Spleen (tissue), 11 donors: ENCODE results near the gene CHFR. TPM values are rescaled to one million over a fixed set of nuclear protein-coding genes. Genes with fewer than 3 reads are reported as not detected.
"Not testable (repeated sequence)": the region's sequence is repeated elsewhere in the genome, so short reads cannot be mapped to it uniquely, and the experiment has no call there.

Experiments used
- DNase-seq: peaks from one replicate; pipeline ENCODE4 v3.0.0-alpha.2; 2020
- H3K27ac ChIP-seq, 8 donors: fragments of 200-600 bp; sonication (generic) in 7 of 8; 1 replicate in 4 of 8; 2 replicates in 4 of 8; pipeline versions ENCODE4 v1.5.0 to v1.8.0; 2016 to 2021; ENCODE audit warnings: inconsistent platforms in 4 of 8, mild to moderate bottlenecking in 4 of 8, moderate library complexity in 1 of 8
- H3K27me3 ChIP-seq, 7 donors: fragments of 200-600 bp; sonication (generic) in 6 of 7; replicated peaks in 1 of 7; 1 replicate in 4 of 7; 2 replicates in 3 of 7; pipeline versions ENCODE4 v1.5.0 to v1.8.0; 2016 to 2021; ENCODE audit warnings: inconsistent platforms in 3 of 7, mild to moderate bottlenecking in 1 of 7
- H3K36me3 ChIP-seq, 6 donors: fragments of 200-600 bp; sonication (generic) in 5 of 6; 1 replicate in 4 of 6; 2 replicates in 2 of 6; pipeline versions ENCODE4 v1.5.0 to v1.8.0; 2016 to 2021; ENCODE audit warnings: inconsistent platforms in 2 of 6
- H3K4me1 ChIP-seq, 6 donors: fragments of 200-600 bp; sonication (generic) in 5 of 6; 1 replicate in 3 of 6; 2 replicates in 3 of 6; pipeline versions ENCODE4 v1.5.0 to v1.8.0; 2016 to 2021; ENCODE audit warnings: inconsistent platforms in 3 of 6
- H3K4me3 ChIP-seq, 8 donors: fragments of 200-600 bp; sonication (generic) in 7 of 8; 1 replicate in 4 of 8; 2 replicates in 4 of 8; pipeline versions ENCODE4 v1.5.0 to v1.8.0; 2016 to 2021; ENCODE audit warnings: inconsistent platforms in 4 of 8, mild to moderate bottlenecking in 4 of 8, moderate library complexity in 2 of 8
- H3K9me3 ChIP-seq, 8 donors: fragments of 200-600 bp; sonication (generic) in 7 of 8; 1 replicate in 4 of 8; 2 replicates in 4 of 8; pipeline versions ENCODE4 v1.5.0 to v1.8.0; 2016 to 2021; ENCODE audit warnings: inconsistent platforms in 4 of 8
- POLR2A ChIP-seq, 3 donors: fragments of 450-650 bp; IDR thresholded peaks; one replicate each; pipeline ENCODE4 v1.5.1; 2017; ENCODE audit warnings: antibody characterized with exemption in 3 of 3, mild to moderate bottlenecking in 1 of 3
- POLR2AphosphoS5 ChIP-seq, 3 donors: sonication (generic); formaldehyde crosslinking; IDR thresholded peaks; one replicate each; pipeline ENCODE4 v1.5.1; 2017; ENCODE audit warnings: antibody characterized with exemption in 3 of 3
- WGBS, 5 donors: extraction: QIAGEN DNeasy Blood & Tissue Kit in 3 of 5; methylation state at CpG; one replicate each; pipeline versions ENCODE4 v1.1.5 to v1.1.7; 2013 to 2018; 5-methylcytosine and 5-hydroxymethylcytosine counted together
- intact Hi-C: fragments of 100-400 bp; cut with DNase I; formaldehyde crosslinking; loops from one replicate; pipeline ENCODE4 v1.15.0; 2023; ENCODE audit warnings: low total_unique reads
- polyA plus RNA-seq, 3 donors: library from polyadenylated mRNA; stranded (reverse); fragments of 200-250 nt; gene quantifications; one replicate each; pipeline ENCODE4 v1.2.1, GENCODE V29; 2013
- total RNA-seq, 7 donors: library from RNA; depleted of rRNA in 3 of 7; stranded (reverse); fragments of >200 nt in 3 of 7; fragmentation: NEBNext Ultra II Directional in 4 of 7; extraction: Animal tissue kit (Norgen Biotek cat#: 25700) in 4 of 7; gene quantifications; one replicate each; pipeline versions ENCODE4 v1.1.0 to v1.2.1, GENCODE V29; 2016 to 2021
- TF ChIP-seq, protein P1 (sequence below), 11 experiments: fragments of 200-600 bp in 7 of 11; fragments of 450-650 bp in 4 of 11; sonication (generic) in 4 of 11; IDR thresholded peaks in 8 of 11; conservative IDR thresholded peaks in 3 of 11; 1 replicate in 7 of 11; 2 replicates in 4 of 11; pipeline versions ENCODE4 v1.4.0 to v1.8.0; 2016 to 2021; ENCODE audit warnings: antibody characterized with exemption in 11 of 11, inconsistent platforms in 4 of 11, mild to moderate bottlenecking in 1 of 11
- donor health status: healthy with polysubstance abuse.
- donor health status: DM: no; HTN: no; CAD: no; lungs with moderate emphysema.
- donor health status: DM: no; HTN: no; CAD: no.
- donor health status: Bipolar disorder and iron deficiency.
- donor health status: healthy.
- donor health status: DM: no; HTN: no; CAD: no.
- donor health status: DM: yes; HTN: yes; CAD: no.

Gene CHFR
- total and polyA plus RNA-seq, 10 donors, result 26.7 to 87.2 (median 64.6) TPM

DNA sequence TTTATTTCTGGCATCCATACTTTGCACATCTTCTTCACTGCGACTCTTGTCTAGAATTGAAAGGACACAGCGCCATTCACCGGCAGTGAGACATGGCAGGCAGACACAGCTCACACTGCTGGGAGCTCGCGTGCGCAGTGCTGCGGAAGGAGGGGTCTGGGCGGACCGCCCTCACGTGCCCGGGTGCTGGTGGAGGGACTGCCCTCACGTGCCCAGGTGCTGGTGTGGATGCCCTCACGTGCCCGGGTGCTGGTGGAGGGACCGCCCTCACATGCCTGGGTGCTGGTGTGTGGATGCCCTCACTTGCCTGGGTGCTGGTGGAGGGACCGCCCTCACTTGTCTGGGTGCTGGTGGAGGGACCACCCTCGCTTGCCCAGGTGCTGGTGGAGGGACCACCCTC lies 30.8 kb downstream of the CHFR start:
- intact Hi-C loops, result no loop called here
- 92 to 98% (median 96%) methylated on average over 8 to 17 of the region's 17 CpGs for WGBS, 5 donors
- TF ChIP-seq, protein P1, sequence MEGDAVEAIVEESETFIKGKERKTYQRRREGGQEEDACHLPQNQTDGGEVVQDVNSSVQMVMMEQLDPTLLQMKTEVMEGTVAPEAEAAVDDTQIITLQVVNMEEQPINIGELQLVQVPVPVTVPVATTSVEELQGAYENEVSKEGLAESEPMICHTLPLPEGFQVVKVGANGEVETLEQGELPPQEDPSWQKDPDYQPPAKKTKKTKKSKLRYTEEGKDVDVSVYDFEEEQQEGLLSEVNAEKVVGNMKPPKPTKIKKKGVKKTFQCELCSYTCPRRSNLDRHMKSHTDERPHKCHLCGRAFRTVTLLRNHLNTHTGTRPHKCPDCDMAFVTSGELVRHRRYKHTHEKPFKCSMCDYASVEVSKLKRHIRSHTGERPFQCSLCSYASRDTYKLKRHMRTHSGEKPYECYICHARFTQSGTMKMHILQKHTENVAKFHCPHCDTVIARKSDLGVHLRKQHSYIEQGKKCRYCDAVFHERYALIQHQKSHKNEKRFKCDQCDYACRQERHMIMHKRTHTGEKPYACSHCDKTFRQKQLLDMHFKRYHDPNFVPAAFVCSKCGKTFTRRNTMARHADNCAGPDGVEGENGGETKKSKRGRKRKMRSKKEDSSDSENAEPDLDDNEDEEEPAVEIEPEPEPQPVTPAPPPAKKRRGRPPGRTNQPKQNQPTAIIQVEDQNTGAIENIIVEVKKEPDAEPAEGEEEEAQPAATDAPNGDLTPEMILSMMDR (IDR thresholded peaks at IDR 0.05 in 8 of 11, conservative IDR thresholded peaks at IDR 0.05 in 3 of 11), result no peak

DNA sequence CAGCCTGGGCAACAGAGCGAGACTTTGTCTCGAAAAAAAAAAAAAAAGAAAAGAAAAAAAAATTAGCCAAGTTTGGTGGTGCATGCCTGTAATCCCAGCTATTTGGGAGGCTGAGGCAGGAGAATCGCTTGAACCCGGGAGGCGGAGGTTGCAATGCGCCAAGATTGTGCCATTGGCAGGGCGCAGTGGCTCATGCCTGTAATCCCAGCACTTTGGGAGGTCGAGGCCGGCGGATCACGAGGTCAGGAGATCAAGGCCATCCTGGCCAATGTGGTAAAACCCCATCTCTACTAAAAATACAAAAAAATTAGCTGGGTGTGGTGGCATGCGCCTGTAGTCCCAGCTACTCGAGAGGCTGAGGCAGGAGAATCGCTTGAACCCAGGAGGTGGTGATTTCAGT lies 32.2 kb downstream of the CHFR start:
- H3K36me3 ChIP-seq, result peaks cover 7 to 100% (median 98%) of the 10 kb centered on the region in 6 donors
- DNase-seq, intact Hi-C loops, H3K9me3 ChIP-seq, H3K27me3 ChIP-seq, H3K4me1 ChIP-seq, H3K4me3 ChIP-seq: not testable (repeated sequence)
- WGBS, 5 donors, result 82 to 95% (median 93%) methylated on average over 14 of the region's 14 CpGs
- peak overlapping the region in 2 of 8 donors; percentile 50 to 63 for H3K27ac ChIP-seq

More for the DNA sequence above, 30.8 kb downstream of the CHFR start:
- Histone ChIP-seq H3K4me1 (no peaks in the 10 kb centered on the region), H3K36me3 (peaks cover 5 to 100% (median 98%) of the 10 kb centered on the region in 6 donors), H3K4me3 (no peak overlapping the region), H3K27ac (peak overlapping the region in 1 of 8 donors; percentile 63), H3K27me3 (no peaks in the 10 kb centered on the region), H3K9me3 (no peaks in the 10 kb centered on the region)
- no peak for DNase-seq

DNA sequence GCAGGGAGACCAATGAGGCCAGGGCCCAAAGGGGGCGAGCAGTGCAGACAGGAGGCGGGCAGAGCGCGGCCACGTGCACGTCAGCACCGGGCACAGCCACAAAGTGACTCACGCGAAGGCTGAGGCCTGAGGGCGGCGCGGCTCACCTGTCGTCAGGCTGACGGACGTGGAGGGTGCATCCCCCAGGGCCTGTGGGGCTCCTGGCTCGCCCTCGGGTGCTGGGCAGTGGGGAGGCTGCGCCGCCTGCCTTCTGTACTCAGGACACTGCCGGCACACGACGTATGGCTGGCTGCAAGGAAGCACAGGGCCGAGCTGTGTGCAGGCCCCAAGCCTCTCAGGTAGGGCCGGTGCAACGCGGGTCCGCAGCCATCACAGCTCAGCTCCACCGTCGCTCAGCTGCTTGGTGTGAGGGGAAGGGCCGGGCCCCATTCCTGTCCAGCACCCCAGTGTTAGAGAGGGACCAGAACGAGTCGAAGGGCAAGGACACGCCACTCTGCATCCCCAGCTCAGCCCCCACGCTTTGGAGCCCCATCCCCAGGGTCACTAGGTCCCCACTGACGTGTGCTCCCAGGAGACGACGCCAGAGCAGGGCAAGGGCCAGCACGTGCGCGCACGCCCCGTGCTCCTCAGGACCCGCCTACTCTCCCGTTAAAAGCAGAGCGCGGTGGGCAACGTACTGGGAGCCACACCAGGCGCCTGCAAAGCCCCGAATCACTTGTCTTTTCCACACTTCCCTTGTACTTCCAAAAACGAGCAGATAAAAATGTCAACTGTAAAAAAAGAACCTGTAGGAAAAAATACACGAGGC lies 33.9 kb downstream of the CHFR start:
- WGBS, 5 donors, result 93 to 97% (median 96%) methylated on average over 35 to 51 of the region's 51 CpGs
- intact Hi-C loops, result no loop called here

DNA sequence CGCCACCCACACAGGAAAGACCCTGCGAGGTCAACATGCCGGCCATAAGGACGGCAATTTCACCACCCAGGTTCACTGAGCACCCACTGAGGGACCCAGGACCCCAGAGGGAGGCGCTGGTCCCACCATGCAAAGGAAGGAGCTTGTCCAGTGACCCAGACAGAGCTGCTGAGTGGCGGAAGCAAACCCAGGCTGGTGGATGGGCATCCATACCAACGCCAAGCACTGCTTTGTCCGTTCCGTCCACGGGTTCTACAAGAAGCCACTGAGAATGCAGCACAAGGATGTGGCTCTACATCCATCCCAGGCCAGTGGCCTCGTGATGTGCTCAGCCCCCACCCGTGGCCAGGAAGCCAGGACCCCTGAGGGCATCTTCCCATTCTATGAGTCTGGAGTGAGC lies 34.9 kb downstream of the CHFR start:
- Histone ChIP-seq H3K4me1 (no peaks in the 10 kb centered on the region), H3K27me3 (no peaks in the 10 kb centered on the region), H3K9me3 (no peaks in the 10 kb centered on the region), H3K27ac (no peak overlapping the region), H3K4me3 (no peak overlapping the region), H3K36me3 (peaks cover 7 to 100% (median 95%) of the 10 kb centered on the region in 6 donors)
- intact Hi-C loops, result no loop called here
- WGBS, 5 donors, result 93 to 97% (median 96%) methylated on average over 11 to 12 of the region's 12 CpGs
- TF ChIP-seq POLR2AphosphoS5 (IDR thresholded peaks at IDR 0.05) (no peak), POLR2A (IDR thresholded peaks at IDR 0.05) (no peak)
- TF ChIP-seq, protein P1 (IDR thresholded peaks at IDR 0.05 in 8 of 11, conservative IDR thresholded peaks at IDR 0.05 in 3 of 11), result no peak
- DNase-seq, result no peak

More for the DNA sequence above, 33.9 kb downstream of the CHFR start:
- Histone ChIP-seq H3K27ac (no peak overlapping the region), H3K4me3 (no peak overlapping the region), H3K4me1 (no peaks in the 10 kb centered on the region), H3K36me3 (peaks cover 7 to 100% (median 95%) of the 10 kb centered on the region in 6 donors), H3K9me3 (no peaks in the 10 kb centered on the region), H3K27me3 (no peaks in the 10 kb centered on the region)
- TF ChIP-seq POLR2A (IDR thresholded peaks at IDR 0.05) (no peak), POLR2AphosphoS5 (IDR thresholded peaks at IDR 0.05) (peak in 1 of 3 donors; percentile 53)
- DNase-seq, result no peak

DNA sequence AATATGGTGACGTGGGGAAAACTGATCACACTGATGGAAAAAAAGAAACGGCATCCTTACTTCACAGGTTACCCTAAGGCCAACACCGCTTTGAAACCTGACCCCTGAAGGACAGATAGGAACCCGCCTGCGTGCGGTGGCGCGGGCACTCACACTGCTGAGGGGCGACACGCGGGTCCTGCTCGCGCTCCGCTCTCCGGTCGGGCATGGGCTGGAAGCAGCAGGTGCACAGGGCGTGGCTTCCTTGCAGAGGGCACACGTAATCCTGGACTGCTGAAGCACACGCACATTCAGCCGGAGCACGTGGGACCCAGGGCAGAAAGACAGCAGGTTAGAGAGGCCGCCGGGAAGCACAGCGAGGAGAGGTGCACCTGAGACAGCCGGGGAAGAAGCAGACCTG lies 35.9 kb downstream of the CHFR start:
- Histone ChIP-seq H3K9me3 (no peaks in the 10 kb centered on the region), H3K27ac (no peak overlapping the region), H3K4me3 (no peak overlapping the region), H3K4me1 (no peaks in the 10 kb centered on the region), H3K36me3 (peaks cover 6 to 100% (median 97%) of the 10 kb centered on the region in 6 donors), H3K27me3 (no peaks in the 10 kb centered on the region)
- intact Hi-C loops, result no loop called here
- WGBS, 5 donors, result 94 to 97% (median 96%) methylated on average over 25 of the region's 25 CpGs
- no peak for DNase-seq
- TF ChIP-seq POLR2A (IDR thresholded peaks at IDR 0.05), result no peak
- peak in 1 of 3 donors; percentile 49 for TF ChIP-seq POLR2AphosphoS5 (IDR thresholded peaks at IDR 0.05)
